ENCODE results near the gene PIGZ.

The PIGZ gene

DNA sequence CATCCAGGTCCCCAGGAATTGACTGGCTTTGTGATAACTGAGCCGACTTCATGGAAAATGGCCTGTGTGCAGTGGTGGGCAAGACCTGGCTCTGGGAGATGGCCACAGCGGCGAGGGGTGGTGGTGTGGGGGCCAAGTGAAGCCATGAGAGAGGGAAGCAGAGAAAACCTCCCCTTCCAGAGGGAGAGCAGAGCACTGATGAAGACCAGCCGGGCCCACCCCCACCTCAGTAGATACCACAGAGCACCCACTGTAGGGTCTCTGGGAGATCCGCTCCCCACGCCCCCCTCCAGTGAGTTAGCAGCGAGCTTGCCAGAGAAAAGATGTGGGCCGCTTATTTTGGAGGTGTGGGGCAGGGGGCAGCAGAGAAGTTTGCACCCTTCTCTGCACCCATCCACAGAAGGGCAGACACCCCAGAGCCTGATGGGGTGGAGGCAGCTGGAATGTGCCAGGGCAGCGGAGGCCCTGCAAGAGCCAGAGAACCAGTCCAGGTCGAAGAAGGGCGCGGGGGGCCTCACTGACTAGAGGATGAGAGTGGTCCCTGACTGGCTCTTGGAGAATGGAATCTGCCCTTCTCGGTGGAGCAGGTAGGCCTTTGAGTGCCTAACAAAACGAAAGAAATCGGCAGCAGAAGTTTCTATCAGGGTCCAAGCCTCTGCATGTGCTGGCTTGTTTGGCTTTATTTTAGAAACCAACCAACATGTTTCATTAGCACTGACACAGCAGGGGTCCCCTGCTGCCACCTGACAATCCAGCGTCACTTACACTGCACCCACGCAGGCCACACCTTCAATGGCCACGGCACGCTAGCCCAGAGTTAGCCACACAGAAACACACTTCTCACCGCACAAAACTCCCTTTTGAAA is 32.7 kb upstream of the PIGZ start:
- DNase-seq, result no peak

DNA sequence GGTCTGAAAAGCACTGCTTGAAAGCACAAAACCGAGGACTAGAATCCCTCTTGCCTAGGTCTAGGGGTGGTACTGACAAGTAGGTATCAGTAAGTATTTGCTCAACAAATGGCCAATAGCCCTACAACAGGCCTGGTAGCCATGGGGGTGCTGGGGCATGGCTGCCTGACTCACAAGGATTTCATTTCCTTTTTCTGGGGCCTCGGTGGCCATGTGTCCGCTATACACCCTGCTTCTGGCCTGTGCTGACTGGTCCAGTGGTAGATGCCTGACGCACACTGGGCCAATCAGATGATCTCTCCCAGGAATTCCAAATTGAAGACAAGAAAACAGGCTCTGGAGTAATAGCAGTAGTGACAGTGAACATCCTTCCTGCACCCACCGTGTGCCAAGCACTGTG is 31.6 kb upstream of the PIGZ start:
- DNase-seq, result no peak

DNA sequence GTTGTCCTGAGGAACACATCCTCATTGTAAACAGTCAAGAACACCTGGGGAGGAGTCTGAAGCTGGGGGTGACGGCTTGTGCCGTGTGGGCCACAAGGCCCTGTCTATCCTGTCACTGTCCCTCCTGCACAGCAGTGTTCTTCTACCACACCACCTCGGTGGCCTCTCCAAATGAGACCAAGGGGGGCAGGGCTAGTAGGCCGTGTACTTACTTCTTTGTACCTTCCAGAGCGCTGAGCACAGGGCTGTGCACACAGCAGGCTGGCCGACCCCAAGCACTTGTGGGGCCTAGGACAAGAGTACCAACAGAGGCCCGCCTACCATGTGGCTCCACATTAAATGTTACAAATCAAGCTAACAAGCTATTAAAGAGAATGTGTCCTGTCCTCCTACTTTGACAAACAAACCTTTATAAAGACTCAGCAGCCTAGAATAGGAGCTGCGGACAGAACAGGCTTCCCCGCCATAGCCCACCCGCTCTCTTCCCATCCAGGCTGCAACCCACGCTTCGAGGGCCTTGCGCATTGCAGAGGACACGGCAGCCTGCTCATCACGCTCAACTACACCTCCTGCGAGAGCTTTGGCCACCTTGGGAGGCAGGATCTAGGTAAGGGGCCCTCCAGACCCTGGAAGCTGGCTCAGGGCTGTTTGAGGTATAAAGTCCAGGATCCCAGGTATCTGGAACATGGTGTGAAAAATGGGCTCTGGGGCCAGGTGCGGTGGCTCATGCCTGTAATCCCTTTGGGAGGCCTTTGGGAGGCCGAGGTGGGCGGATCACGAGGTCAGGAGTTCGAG is 30.5 kb upstream of the PIGZ start:
- DNase-seq, result no peak

DNA sequence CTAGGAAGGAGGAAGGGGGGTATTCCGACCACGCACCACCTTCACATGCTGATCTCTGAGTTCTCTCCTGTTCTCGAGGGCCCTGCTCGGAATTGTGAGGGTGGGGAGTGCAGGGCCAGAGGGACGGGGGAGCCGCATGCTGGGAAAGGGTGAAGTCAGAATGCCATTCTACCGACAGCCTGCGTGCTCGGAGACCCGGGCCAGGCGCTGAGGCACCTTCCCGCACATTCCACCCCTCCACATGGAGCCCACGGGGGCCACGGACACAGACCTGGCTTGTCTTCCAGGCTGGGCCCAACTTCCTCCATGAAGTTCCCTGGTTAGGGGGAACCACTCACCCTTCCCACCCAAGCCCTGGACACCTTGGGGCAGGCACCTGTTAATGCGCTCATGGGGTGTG is 28.7 kb upstream of the PIGZ start:
- DNase-seq, result no peak

DNA sequence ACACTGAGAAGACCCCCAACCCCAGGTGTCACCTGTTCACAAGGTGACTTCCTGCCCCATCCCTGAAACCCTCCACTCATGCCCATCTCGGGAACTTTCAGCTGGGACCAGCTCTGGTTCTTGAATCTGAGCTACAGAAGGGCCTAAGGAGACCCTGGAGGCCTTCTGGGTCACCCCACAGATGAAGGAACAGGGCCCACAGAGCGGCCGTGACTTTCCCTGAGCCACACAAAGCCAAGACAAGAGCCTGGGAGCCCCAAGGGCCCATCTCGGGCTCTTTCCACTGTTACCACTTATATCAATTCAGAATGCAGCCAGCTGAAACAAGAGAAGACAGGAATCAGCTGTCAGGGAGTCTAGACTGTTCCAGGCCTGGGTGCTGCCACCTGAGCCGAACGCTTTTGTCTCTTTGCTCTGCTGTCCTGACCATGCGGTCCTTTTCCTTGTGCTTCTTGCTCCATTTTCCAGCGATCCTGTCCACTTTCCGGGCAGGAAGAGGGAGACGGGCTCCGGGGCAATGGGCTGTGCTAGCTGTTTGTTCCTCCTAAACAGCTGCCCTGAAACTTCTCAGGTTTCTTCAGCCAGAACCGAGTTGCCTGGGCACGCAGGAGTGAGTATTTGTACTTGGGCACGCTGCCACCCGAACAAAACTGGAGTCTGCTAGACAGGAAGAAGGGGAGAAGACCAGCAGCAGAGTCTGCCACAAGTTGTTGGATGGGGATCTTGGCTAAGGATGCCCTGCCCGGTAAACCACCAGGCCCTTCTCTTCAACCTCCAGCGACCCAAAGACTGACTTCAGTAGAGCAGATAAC is 28.0 kb upstream of the PIGZ start:
- DNase-seq, result no peak

DNA sequence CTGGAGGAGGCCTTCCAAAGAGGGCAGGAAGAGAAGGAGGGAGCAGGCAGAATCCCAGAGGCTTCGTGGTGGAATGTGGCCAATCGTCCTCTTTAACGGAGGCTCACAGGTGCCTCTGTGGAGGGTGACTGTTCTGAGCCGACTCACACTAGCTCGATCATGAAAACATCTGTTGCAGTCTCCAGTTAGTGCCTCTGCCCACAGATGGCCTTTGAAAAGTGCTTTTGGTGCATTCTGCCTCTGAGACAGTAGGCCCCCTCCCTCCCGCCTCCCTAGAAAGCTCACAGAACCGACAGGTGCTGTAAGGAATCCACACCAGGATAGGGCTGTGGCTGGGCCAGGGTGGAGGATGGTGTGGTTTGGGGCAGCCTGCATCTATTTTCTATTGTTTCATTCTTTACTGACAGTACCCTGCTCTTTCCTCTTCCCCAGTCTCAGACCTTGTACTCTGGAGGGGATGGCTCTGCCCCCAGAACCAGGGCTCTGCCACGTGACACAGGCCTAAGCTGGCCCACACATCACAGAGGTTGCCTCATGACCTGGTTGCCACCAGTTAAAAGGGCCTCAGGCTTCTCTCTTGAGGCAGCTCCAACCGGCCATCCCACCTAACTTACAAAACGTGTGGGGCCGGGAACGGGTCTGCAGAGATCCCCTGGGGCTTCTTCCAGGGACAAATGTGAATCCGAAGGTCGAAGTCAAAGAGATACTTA is 27.2 kb upstream of the PIGZ start:
- no peak for DNase-seq

DNA sequence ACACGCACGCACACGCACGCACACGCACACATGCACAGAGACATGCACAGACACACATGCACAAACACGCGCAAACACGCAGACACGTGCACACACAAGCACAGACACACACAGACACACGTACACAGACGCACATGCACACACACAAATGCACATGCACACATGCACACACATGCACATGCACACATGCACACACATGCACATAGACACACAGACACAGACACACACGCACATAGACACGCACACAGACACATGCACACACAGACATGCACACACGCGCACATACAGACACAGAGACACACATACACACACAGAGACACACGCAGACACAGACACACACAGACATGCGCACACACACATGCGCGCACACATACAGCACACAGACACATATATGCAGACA is 26.4 kb upstream of the PIGZ start:
- no peak for DNase-seq

DNA sequence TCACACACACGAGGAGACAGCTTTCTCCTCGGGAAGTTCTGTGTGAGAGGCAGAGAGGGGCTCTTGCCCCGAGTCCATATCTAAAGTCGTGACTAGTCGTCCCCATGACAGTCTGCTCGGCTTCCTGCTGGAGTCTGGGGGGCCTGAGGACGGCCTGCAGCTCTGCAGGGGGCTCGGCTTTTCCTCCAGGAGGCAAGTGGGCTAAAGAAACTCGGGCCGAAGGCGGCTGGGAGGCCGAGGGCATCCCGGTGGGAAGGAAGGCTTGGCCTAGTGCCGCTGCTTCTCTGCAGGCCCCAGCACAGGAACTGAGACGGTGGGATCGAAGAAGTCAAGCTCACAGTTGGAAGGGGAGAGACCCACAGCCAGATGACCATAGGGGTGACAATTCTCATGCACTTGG is 25.4 kb upstream of the PIGZ start:
- no peak for DNase-seq

DNA sequence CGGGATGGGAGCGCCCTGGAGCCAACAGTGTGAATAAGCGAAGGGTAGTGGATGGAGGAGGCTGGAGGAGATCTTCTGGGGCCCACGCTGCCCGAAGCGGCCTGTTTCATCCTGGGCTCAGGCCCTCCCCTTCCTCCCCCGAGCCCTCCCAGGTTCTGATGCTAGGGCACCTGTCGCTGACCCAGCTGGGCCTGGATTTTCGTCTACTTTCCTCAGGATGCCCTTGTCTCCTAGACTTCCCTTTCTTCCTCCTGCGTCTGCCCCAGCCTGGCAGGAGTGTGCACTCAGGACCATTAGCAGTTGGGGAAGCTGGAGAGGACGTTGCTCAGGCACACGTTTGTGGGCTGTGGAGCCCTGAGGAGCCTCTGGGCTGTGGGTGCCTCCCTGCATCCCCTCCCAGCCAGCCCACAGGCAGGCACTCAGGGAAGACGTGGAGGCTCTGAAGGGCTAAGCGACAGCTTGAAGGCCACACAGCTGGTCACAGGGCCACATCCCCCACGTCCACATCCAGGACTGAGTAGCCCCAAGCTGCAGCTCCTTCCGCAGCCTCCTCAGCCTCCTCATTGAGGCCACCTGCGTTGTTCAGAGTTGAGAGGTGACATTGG is 23.9 kb upstream of the PIGZ start:
- DNase-seq, result no peak

DNA sequence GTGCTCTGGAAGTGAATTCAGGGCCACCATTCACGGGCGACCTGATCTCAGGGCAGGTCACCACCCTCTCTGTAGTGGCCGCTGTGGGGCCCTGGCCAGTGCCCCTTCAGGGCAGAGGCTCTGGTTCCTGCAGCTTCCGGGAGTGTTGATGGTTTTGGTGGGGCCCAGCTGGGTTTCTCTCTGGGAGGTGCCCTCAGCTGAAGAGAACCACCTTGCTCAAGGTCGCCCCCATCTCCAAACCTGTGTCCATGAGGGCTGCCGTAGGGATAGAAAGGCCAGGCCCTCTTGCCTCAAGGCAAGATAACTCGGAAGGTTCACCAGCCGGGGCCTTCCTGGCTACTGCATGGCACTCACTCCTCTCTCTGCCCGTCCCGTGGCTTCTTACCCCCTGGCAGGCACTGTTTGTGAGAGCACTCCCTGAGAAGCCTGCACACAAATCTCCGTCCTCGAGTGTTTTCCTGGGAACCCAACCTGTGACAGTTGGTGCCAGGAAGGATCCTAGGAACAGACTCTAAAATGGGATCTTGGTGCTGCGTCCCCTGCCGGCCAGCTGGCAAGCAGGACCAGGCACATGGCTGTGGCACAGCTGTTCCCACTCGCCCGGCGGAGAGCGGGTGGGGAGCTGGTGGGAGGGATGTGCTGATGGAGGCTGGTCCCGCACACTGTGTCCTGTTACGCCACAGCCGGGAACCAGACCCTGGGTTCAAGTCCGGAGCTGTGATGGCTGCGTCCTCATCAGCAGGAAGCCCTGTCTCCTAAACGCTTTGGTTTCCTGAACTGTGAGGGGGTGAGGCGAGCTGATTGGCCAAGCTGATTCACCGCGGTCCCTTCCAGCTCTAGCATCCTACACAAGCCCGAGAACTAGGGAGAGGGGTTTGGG is 23.2 kb upstream of the PIGZ start:
- DNase-seq, result no peak

DNA sequence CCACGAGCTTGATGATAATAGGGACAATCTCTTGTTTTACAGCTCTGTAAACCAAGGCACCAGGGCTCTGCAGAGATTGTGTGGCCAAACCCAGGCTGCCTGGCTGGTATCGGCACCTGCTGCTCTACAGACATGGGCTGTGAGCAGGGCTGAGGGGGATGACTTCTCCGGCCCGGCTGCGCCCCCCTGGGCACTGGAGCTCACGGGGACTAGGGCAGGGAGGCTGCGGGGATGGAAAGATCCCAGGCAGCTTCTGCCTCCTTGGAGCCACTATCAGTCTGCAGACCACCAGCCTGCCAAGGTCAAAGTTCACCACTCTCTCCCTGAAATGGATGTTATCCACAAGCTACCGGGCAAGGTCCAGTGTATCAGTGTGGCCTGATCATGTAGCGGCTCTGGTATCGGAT is 22.0 kb upstream of the PIGZ start:
- no peak for DNase-seq

DNA sequence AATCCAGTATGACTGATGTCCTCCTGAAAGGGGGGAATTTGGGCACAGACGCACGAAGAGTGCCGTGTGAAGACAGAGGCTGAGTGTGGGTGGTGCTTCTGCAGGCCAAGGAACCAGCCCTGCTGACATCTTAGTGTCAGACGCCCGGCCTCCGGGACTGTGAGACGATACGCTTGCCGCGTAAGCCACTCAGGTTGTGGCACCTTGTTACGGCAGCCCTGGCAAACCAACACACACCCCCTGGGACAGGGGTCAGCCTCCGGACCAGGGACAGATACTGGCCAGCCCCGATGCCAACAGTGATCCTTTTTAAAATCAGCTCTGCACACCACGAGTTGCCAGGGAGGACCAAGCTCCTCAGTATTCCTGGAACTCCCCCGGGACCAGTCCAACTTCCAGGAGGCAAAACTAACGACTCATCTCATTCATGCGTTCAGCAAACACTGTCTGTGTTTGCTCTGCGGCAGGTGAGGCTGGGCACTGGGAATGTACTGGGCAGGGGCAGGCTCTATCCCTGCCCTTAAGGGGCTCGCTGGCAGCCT is 21.2 kb upstream of the PIGZ start:
- no peak for DNase-seq

DNA sequence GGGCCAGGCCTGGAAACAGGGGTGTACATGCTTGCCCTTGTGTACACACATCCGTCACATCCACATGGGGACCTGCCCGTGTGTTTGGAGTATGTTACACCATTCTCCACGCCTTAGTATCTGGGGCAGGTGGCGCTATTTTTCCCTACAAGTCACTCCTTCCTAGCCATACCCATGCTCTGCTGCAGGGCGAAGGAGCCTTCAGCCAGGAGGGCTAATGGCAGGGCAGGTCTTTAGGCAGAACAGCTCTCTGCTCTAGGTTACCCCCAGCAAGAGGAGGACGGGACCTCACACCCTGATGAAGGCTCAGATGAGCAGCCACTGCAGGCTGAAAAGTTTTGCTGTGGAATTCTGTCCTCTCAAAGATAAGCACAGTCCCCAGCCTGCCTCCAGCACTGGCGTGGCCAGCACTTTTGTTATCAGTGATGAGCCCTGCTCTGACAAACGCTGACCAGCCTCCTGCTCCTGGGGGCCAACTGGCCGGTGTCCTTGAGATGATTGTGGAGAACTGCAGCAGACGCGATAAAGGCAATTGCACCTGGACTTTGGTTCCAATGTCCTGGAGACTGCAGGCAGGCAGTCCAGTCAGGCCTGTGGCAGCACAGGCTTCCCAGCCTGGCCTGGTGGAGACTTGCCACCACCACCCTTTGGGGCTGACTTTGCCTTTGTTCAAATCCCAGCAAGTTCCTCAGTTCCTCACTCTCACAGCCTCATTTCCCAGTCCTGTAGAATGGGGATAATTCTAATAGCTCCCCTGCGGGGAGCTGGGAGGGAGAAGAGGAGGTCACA is 19.8 kb upstream of the PIGZ start:
- DNase-seq, result no peak

DNA sequence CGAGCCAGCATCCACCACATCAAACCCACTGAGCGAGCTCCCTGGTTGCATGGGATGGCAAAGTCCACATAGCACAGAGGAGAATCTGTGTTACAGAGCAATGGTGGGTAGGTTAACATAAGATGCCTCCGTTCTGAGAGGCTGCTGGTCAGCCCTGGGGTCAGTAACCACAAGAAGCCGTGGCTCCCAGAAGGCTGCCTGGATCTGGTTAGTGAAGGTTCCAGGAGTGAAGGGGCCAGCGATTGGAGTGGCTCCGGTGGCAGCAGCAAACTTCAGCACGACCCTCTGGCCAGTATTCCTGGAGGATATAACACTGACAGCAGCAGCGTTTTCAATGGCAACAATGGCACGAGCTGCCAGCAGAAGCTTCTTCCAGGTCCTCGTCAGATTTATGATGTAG is 18.4 kb upstream of the PIGZ start:
- no peak for DNase-seq

DNA sequence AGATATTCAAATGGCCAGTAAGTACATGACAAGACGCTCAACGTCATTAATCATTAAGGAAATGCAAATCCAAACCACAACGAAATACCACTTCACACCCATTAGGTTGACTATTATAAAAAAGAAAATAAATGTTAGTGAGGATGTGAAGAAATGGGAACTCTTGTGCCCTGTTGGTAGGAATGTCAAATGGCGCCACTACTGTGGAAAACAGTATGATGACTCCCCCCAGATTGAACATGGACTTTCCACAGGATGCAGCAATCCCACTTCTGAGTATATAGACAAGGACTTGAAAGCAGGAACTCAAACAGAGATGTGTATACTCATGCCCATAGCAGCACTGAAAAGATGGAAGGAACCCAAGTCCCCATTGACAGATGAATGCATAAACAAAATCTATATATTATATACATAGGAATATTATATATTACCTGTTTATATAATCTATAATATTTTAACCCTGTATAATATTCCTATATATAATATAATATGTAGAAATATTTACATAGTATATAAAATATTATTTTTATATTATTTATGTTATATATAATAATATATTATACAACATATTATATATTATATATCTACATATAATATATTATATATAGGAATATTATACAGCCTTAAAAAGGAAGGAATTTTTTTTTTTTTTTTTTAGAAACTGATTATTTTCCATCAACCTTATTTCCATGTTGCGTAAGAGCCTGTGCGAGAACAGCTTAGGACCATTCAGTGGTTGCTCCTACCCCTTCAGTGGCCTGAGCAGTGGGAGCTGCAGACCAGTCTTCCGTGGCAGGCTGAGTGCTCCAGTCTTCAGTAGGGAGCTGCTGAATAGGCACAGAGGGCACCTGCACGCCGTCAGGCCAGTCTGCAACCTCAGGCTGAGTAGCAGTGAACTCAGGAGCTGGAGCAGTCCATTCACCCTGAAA is 17.6 kb upstream of the PIGZ start:
- DNase-seq, result no peak

DNA sequence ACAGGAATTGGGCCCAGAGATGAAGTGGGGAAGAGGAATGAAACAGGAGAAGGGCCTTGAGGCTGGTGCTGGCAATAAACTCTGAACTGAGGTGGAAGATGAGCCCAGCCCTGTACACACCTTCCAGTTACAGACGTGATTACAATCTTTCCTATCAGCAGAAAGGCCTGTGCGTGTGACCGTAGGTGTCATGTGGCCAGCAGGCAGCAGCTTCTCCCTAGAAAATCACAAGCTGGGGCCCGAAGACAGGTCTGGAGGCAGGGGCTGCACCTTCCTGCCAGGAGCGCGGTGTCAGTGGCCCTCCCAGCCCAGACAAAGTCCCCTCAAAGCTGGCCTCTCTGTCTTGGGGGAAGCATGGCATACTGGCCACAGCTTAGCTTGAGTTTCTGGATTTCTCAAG is 16.7 kb upstream of the PIGZ start:
- DNase-seq, result no peak

DNA sequence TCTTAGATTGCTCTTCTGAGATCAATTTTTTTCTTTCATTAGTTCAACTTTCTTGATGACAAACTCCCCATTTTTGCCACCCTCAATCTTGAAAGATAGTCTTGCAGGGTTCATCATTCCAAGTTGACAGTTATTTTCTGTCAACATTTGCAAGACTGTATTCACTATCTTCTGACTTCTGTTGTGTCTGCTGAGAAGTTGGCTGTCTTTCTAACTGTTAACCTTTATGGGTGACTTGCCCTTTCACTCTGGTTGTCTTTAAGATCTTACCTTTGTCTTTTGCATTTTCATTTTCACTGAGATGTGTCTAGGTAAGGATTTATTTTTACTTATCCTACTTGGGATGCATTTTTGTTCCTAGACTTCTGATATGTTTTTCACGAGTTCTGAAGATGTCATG is 14.6 kb upstream of the PIGZ start:
- DNase-seq, result no peak

DNA sequence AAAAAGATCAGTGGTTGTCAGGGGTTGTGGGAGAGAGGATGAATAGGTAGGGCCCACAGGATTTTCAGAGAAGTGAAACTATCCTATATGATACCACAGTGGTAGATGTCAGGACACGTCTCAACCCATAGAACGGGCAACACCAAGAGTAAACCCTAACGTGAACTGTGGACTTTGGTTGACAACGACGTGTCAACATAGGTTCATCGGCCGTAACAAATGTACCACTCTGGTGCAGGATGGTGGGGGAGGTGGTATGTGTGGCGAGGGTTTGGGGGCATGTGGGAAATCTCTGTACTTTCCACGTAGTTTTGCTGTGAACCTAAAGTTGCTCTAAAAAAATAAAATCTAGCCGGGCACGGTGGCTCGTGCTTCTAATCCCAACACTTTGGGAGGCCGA is 13.0 kb upstream of the PIGZ start:
- DNase-seq, result no peak

DNA sequence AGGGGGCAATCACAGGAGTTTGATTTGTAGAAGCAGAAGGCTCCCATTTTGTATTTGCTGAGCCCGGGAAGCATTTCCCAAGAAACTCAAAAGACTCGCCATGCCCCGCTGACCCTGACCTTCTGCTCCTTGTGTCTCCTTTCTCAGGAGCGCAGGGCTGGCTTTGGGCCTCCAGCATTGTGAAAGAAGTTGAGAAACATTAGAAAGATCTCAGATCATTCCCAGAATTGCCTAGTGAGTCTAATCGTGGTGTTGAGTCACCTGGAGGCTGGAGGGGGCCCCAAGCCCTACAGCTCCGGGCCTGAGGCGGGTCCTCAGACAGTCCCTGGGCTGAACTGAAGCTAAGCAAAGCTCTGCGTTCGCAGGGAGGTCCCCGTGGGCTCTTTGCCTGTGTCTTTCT is 10.9 kb upstream of the PIGZ start:
- no peak for DNase-seq
